ENCODE measurements around the gene SH3GL3.

Gene SH3GL3

GRCh38 chr15:83631534-83631933, 184.4 kb downstream of the SH3GL3 start:
- DNase-seq, result no peak

GRCh38 chr15:83643201-83643600, 196.1 kb downstream of the SH3GL3 start:
- DNase-seq, result no peak

GRCh38 chr15:83644439-83644838, 197.3 kb downstream of the SH3GL3 start:
- DNase-seq, result no peak

- no peak for DNase-seq
Observed at GRCh38 chr15:83650831-83651230, 203.7 kb downstream of the SH3GL3 start.

GRCh38 chr15:83651541-83651940, 204.4 kb downstream of the SH3GL3 start:
- no peak for DNase-seq

GRCh38 chr15:83652626-83653204, 205.6 kb downstream of the SH3GL3 start:
- no peak for DNase-seq

- DNase-seq, result no peak
Observed at GRCh38 chr15:83653288-83653638, 206.1 kb downstream of the SH3GL3 start.

GRCh38 chr15:83653639-83654378, 206.7 kb downstream of the SH3GL3 start, which contains the start of gene ADAMTSL3:
ADAMTSL3 (plus strand) TSS chr15:83654123; CDS start chr15:83655762, 1,639 bp downstream.
- DNase-seq, result no peak

- no peak for DNase-seq
Observed at GRCh38 chr15:83654379-83655236, 207.5 kb downstream of the SH3GL3 start.

GRCh38 chr15:83655237-83655616, 208.1 kb downstream of the SH3GL3 start:
- DNase-seq, result no peak

GRCh38 chr15:83656192-83656591, 209.1 kb downstream of the SH3GL3 start:
- no peak for DNase-seq

GRCh38 chr15:83656943-83657528, 209.9 kb downstream of the SH3GL3 start:
- DNase-seq, result no peak

- no peak for DNase-seq
Observed at GRCh38 chr15:83657549-83657948, 210.4 kb downstream of the SH3GL3 start.

- DNase-seq, result no peak
Observed at GRCh38 chr15:83658430-83659416, 211.6 kb downstream of the SH3GL3 start.

- no peak for DNase-seq
Observed at GRCh38 chr15:83659417-83659812, 212.3 kb downstream of the SH3GL3 start.

- DNase-seq, result no peak
Observed at GRCh38 chr15:83665480-83665879, 218.3 kb downstream of the SH3GL3 start.

All from bone marrow (tissue), 2 donors.